A673 (cell line): ENCODE data around the gene CFAP43. TPM values are rescaled to one million over a fixed set of nuclear protein-coding genes. Genes with fewer than 3 reads are reported as not detected.
"Not testable (repeated sequence)": the region's sequence is repeated elsewhere in the genome, so short reads cannot be mapped to it uniquely, and the experiment has no call there.

Experiments
- BruUV-seq: library from RNA; stranded (reverse); fragments of 400-500 nt; replicated peaks from 2 replicates; lab custom pipeline; 2021; lab: Mats Ljungman, UMichigan
- CTCF ChIA-PET: fragments of 300-600 bp; sonication (Branson Sonifier 250); formaldehyde crosslinking; loops from one replicate; lab custom pipeline; 2022; ENCODE audit warnings: antibody characterized with exemption; lab: Charles Lee
- POLR2A ChIA-PET: fragments of 300-600 bp; sonication (Branson Sonifier 250); formaldehyde crosslinking; loops from one replicate; lab custom pipeline; 2022; ENCODE audit warnings: antibody characterized with exemption; ENCODE audit not compliant: low non-redundant PET; lab: Charles Lee
- DNase-seq: peaks from one replicate; pipeline ENCODE4 v3.0.0-alpha.2; 2015; ENCODE audit warnings: low spot score
- H3K27ac ChIP-seq: fragments of 200-600 bp; sonication (generic); 2 replicates; pipeline ENCODE4 v1.5.1; 2016; ENCODE audit warnings: mixed run types, low read depth, mild to moderate bottlenecking, mixed read lengths, antibody characterized with exemption, low read length; ENCODE audit not compliant: poor library complexity, severe bottlenecking
- H3K27me3 ChIP-seq: fragments of 200-600 bp; sonication (generic); replicated peaks from 2 replicates; pipeline ENCODE4 v1.6.1; 2017; ENCODE audit warnings: mixed run types, low read depth, mild to moderate bottlenecking, mixed read lengths, antibody characterized with exemption, low read length; ENCODE audit not compliant: insufficient read depth, poor library complexity
- H3K36me3 ChIP-seq: fragments of 200-600 bp; sonication (generic); 2 replicates; pipeline ENCODE4 v1.6.1; 2016; ENCODE audit warnings: mixed run types, mild to moderate bottlenecking, mixed read lengths, antibody characterized with exemption, low read length; ENCODE audit not compliant: insufficient read depth, poor library complexity, severe bottlenecking
- H3K4me1 ChIP-seq: fragments of 200-600 bp; sonication (generic); 2 replicates; pipeline ENCODE4 v1.6.1; 2017; ENCODE audit warnings: mixed run types, mild to moderate bottlenecking, mixed read lengths, antibody characterized with exemption, low read length; ENCODE audit not compliant: insufficient read depth, poor library complexity, severe bottlenecking
- H3K4me3 ChIP-seq: fragments of 200-600 bp; sonication (generic); 2 replicates; pipeline ENCODE4 v1.5.1; 2016; ENCODE audit warnings: low read depth, mixed run types, mild to moderate bottlenecking, mixed read lengths, low read length; ENCODE audit not compliant: poor library complexity, severe bottlenecking
- H3K9me3 ChIP-seq: fragments of 200-600 bp; sonication (generic); 2 replicates; pipeline ENCODE4 v1.6.1; 2016; ENCODE audit warnings: mixed run types, low read depth, mild to moderate bottlenecking, mixed read lengths, antibody characterized with exemption, low read length; ENCODE audit not compliant: poor library complexity, severe bottlenecking
- EZH2 ChIP-seq: fragments of 200-600 bp; sonication (generic); IDR thresholded peaks from 2 replicates; pipeline ENCODE4 v1.6.1; 2017; ENCODE audit warnings: borderline replicate concordance, low read depth, mild to moderate bottlenecking, mixed read lengths, antibody characterized with exemption, low read length; ENCODE audit not compliant: poor library complexity, severe bottlenecking
- intact Hi-C: fragments of 100-400 bp; cut with micrococcal nuclease; formaldehyde crosslinking; loops from one replicate; pipeline ENCODE4 v1.10.0; 2022; ENCODE audit not compliant: unreplicated experiment
- total RNA-seq: library from RNA; stranded (reverse); gene quantifications from 2 replicates; pipeline ENCODE4 v1.2.3, GENCODE V29; 2021
- TF ChIP-seq, protein P1 (sequence below): fragments of 300-800, 200-600 bp; sonication (generic); conservative IDR thresholded peaks from 2 replicates; pipeline ENCODE4 v1.5.1; 2017; ENCODE audit warnings: low read depth, mild to moderate bottlenecking, antibody characterized with exemption, low read length, moderate library complexity, mixed read lengths

Gene CFAP43
- total RNA-seq, 1 experiment from 2014 or later = 0.13 TPM

GRCh38 chr10:104252368-104252767, 20.2 kb upstream of the CFAP43 start:
- Histone ChIP-seq H3K4me1 (peaks cover 21% of the 10 kb centered on the region), H3K27ac (no peak overlapping the region), H3K27me3 (peaks cover 5% of the 10 kb centered on the region), H3K36me3 (peaks cover 5% of the 10 kb centered on the region), H3K4me3 (no peak overlapping the region), H3K9me3 (no peaks in the 10 kb centered on the region)
- intact Hi-C loops = no loop called here
- ChIA-PET POLR2A (no interaction called here), CTCF (no interaction called here)
- BruUV-seq = no TSS peak
- TF ChIP-seq, protein P1, sequence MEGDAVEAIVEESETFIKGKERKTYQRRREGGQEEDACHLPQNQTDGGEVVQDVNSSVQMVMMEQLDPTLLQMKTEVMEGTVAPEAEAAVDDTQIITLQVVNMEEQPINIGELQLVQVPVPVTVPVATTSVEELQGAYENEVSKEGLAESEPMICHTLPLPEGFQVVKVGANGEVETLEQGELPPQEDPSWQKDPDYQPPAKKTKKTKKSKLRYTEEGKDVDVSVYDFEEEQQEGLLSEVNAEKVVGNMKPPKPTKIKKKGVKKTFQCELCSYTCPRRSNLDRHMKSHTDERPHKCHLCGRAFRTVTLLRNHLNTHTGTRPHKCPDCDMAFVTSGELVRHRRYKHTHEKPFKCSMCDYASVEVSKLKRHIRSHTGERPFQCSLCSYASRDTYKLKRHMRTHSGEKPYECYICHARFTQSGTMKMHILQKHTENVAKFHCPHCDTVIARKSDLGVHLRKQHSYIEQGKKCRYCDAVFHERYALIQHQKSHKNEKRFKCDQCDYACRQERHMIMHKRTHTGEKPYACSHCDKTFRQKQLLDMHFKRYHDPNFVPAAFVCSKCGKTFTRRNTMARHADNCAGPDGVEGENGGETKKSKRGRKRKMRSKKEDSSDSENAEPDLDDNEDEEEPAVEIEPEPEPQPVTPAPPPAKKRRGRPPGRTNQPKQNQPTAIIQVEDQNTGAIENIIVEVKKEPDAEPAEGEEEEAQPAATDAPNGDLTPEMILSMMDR = no peak
- TF ChIP-seq EZH2 = no peak
- no peak for DNase-seq

DNA sequence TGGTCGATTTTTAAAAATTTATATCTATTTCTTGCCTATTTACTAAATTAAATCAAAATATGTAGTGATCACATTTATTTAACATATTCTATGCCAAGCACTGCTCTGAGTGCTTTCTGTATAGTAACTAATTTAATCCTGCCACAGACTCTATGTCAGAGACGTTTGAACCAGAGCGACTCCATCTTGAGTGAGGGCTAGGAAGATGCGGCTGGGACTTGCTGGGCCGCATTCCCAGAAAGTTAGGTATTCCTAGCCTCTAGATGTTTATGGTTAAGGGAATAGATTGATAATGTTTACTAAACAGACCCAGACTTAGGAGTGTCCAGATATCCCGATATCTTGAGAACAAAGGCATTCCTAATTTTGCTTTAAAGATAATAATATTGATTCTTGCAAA, 19.3 kb upstream of the CFAP43 start:
- Histone ChIP-seq H3K4me1 (peaks cover 12% of the 10 kb centered on the region), H3K27ac (no peak overlapping the region), H3K36me3 (no peaks in the 10 kb centered on the region), H3K9me3 (no peaks in the 10 kb centered on the region), H3K27me3 (peaks cover 5% of the 10 kb centered on the region), H3K4me3 (no peak overlapping the region)
- POLR2A ChIA-PET = no interaction called here
- intact Hi-C loops = no loop called here
- no peak for DNase-seq
- BruUV-seq = no TSS peak
- TF ChIP-seq EZH2 = no peak
- TF ChIP-seq, protein P1 = no peak
- CTCF ChIA-PET = no interaction called here

- no peak overlapping the region for H3K4me3 ChIP-seq
- intact Hi-C loops = no loop called here
- H3K4me1 ChIP-seq = peaks cover 7% of the 10 kb centered on the region
- no peaks in the 10 kb centered on the region for H3K36me3 ChIP-seq
- no peak for DNase-seq
- no TSS peak for BruUV-seq
- ChIA-PET CTCF (no interaction called here), POLR2A (no interaction called here)
- peaks cover 5% of the 10 kb centered on the region for H3K27me3 ChIP-seq
- H3K9me3 ChIP-seq = no peaks in the 10 kb centered on the region
- no peak overlapping the region for H3K27ac ChIP-seq
- TF ChIP-seq, protein P1 = no peak
- TF ChIP-seq EZH2 = no peak
Observed at GRCh38 chr10:104250371-104250770, 18.2 kb upstream of the CFAP43 start.

DNA sequence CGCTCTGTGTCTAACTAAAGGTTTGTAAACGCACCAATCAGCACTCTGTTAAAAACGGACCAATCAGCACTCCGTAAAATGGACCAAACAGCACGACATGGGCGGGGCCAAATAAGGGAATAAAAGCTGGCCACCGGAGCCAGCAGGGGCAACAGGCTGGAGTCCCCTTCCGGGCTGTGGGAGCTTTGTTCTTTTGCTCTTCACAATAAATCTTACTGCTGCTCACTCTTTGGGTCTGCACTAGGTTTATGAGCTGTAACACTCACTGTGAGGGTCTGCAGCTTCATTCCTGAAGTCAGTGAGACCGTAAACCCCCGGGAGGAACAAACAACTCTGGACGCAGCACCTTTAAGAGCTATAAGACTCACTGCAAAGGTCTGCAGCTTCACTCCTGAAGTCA, 16.8 kb upstream of the CFAP43 start:
- POLR2A ChIA-PET = interaction anchor here (0.6 kb wide), 1 partner anchor 566 kb away, joined by 4 read pairs; no protein-coding TSS in a partner anchor
- CTCF ChIA-PET, BruUV-seq: not testable (repeated sequence)

More for the DNA sequence above, 16.8 kb upstream of the CFAP43 start:
- H3K4me3 ChIP-seq, intact Hi-C loops, H3K36me3 ChIP-seq, H3K27ac ChIP-seq, H3K27me3 ChIP-seq, H3K9me3 ChIP-seq, H3K4me1 ChIP-seq, DNase-seq: not testable (repeated sequence)
